ENCODE results near the gene KCNE2. TPM values are rescaled to one million over a fixed set of nuclear protein-coding genes. Genes with fewer than 3 reads are reported as not detected.
"Not testable (repeated sequence)": the region's sequence is repeated elsewhere in the genome, so short reads cannot be mapped to it uniquely, and the experiment has no call there.

Gene KCNE2
- total and polyA plus RNA-seq, 10 donors: 0.13 TPM; not detected in 9

- H3K27ac ChIP-seq; DNase-seq; H3K27me3 ChIP-seq (replicated peaks in 1 of 7); intact Hi-C loops (cut with DNase I; ENCODE audit: low total_unique reads); H3K36me3 ChIP-seq; H3K4me3 ChIP-seq; H3K9me3 ChIP-seq; H3K4me1 ChIP-seq: not testable (repeated sequence)
- WGBS, 5 donors: no CpG with 5 or more reads among the region's 14 CpGs
Measured at GRCh38 chr21:34383724-34384415, 20.1 kb downstream of the KCNE2 start.

- H3K4me3 ChIP-seq; intact Hi-C loops (cut with DNase I; ENCODE audit: low total_unique reads); H3K9me3 ChIP-seq; H3K27me3 ChIP-seq (replicated peaks in 1 of 7); DNase-seq; H3K36me3 ChIP-seq; H3K4me1 ChIP-seq; H3K27ac ChIP-seq: not testable (repeated sequence)
- no CpG with 5 or more reads among the region's 5 CpGs for WGBS, 5 donors
Measured at GRCh38 chr21:34400522-34400921, 36.7 kb downstream of the KCNE2 start.

GRCh38 chr21:34404742-34405141 is 40.9 kb downstream of the KCNE2 start:
- H3K4me3 ChIP-seq; H3K9me3 ChIP-seq; DNase-seq; intact Hi-C loops (cut with DNase I; ENCODE audit: low total_unique reads); H3K4me1 ChIP-seq; H3K27me3 ChIP-seq (replicated peaks in 1 of 7); H3K36me3 ChIP-seq; H3K27ac ChIP-seq: not testable (repeated sequence)
- WGBS, 5 donors: no CpG with 5 or more reads among the region's 5 CpGs

- H3K4me1 ChIP-seq; H3K4me3 ChIP-seq; H3K27me3 ChIP-seq (replicated peaks in 1 of 7); H3K36me3 ChIP-seq; DNase-seq; intact Hi-C loops (cut with DNase I; ENCODE audit: low total_unique reads); H3K9me3 ChIP-seq; H3K27ac ChIP-seq: not testable (repeated sequence)
- no CpG with 5 or more reads among the region's 2 CpGs for WGBS, 5 donors
Measured at GRCh38 chr21:34405686-34406085, 41.9 kb downstream of the KCNE2 start.

- no CpG with 5 or more reads among the region's 6 CpGs for WGBS, 5 donors
- H3K27ac ChIP-seq; H3K4me1 ChIP-seq; intact Hi-C loops (cut with DNase I; ENCODE audit: low total_unique reads); H3K4me3 ChIP-seq; H3K27me3 ChIP-seq (replicated peaks in 1 of 7); H3K36me3 ChIP-seq; DNase-seq; H3K9me3 ChIP-seq: not testable (repeated sequence)
Measured at GRCh38 chr21:34406102-34406501, 42.3 kb downstream of the KCNE2 start.

GRCh38 chr21:34406676-34407075 is 42.9 kb downstream of the KCNE2 start:
- H3K27ac ChIP-seq; DNase-seq; H3K36me3 ChIP-seq; intact Hi-C loops (cut with DNase I; ENCODE audit: low total_unique reads); H3K4me1 ChIP-seq; H3K9me3 ChIP-seq; H3K4me3 ChIP-seq; H3K27me3 ChIP-seq (replicated peaks in 1 of 7): not testable (repeated sequence)
- WGBS, 5 donors: no CpG with 5 or more reads among the region's 2 CpGs

- intact Hi-C loops (cut with DNase I; ENCODE audit: low total_unique reads); H3K36me3 ChIP-seq; H3K9me3 ChIP-seq; DNase-seq; H3K4me1 ChIP-seq; H3K27ac ChIP-seq; H3K27me3 ChIP-seq (replicated peaks in 1 of 7); H3K4me3 ChIP-seq: not testable (repeated sequence)
- WGBS, 5 donors: no CpG with 5 or more reads among the region's 9 CpGs
Measured at GRCh38 chr21:34407294-34407693, 43.5 kb downstream of the KCNE2 start.

GRCh38 chr21:34417448-34418077 is 53.8 kb downstream of the KCNE2 start:
- H3K4me1 ChIP-seq; intact Hi-C loops (cut with DNase I; ENCODE audit: low total_unique reads); H3K4me3 ChIP-seq; DNase-seq; H3K36me3 ChIP-seq; H3K27me3 ChIP-seq (replicated peaks in 1 of 7); H3K9me3 ChIP-seq; H3K27ac ChIP-seq: not testable (repeated sequence)
- no CpG with 5 or more reads among the region's 5 CpGs for WGBS, 5 donors

Other genes starting within 250 kb of the KCNE2 start
- gene SMIM11, start 11.5 kb downstream of the KCNE2 start, total RNA-seq: 10 to 100 TPM in 4 of 7 donors, 1 to 10 TPM in 3; 5.2 to 18.9 (median 12.1) TPM
- 1 to 10 TPM; 3.7 to 7.5 (median 4.4) TPM for gene SMIM11, start 11.5 kb downstream of the KCNE2 start, polyA plus RNA-seq
- 1 to 10 TPM in 1 of 7 donors, under 1 TPM in 1, not detected in 5; 0.66 to 1.3 TPM for gene SMIM34, start 59.9 kb downstream of the KCNE2 start, total RNA-seq
- gene SMIM34, start 59.9 kb downstream of the KCNE2 start, polyA plus RNA-seq: not detected
- 10 to 100 TPM in 5 of 7 donors, 1 to 10 TPM in 2; 4.5 to 50.2 (median 12.1) TPM for gene KCNE1, start 148.2 kb downstream of the KCNE2 start, total RNA-seq
- 1 to 10 TPM in 1 of 3 donors, under 1 TPM in 2; 0.30 to 1.8 (median 0.37) TPM for gene KCNE1, start 148.2 kb downstream of the KCNE2 start, polyA plus RNA-seq